Germinal center (tissue), 1 donor: ENCODE results near the gene KRT8.
"Not testable (repeated sequence)": the region's sequence is repeated elsewhere in the genome, so short reads cannot be mapped to it uniquely, and the experiment has no call there.

ENCODE experiments used
- DNase-seq: peaks from one replicate; pipeline ENCODE4 v3.0.0; 2012; ENCODE audit warnings: mixed read lengths, low spot score

The KRT8 gene

DNA sequence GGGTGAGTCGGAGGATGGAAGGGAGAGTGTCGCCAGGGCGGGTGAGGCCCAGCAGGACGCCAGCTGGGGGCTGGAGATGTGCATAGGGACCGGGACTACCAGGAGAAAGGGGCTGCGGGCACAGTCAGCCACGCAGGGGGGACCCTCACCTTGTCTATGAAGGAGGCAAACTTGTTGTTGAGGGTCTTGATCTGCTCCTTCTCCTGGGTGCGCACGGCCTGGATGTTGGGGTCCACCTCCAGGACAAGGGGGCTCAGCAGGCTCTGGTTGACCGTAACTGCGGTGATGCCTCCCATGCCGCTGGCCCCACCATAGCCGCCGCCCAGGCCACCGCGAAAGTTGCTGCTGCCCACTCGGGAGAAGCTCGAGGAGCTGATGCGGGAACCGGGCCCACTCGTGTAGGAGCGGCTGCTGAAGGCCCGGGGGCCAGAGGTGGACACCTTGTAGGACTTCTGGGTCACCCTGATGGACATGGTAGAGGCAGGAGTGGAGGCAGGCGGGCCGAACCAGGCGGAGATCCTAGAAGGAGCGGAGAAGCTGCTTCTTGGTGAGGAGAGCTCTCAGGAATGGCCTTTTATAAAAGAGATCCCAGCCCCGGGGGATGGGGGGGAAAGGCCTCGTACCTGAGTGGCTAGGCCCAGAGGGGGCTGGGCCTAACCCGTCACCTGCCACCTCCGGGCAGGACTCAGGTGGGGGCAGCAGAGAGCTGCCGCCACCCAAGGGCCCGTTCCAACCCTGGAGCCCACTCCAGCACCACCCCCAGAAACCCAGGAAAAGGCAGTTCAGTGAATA, at the start of gene KRT8:
Gene KRT8, minus strand, starts transcription at position 568 of the 792 bp plus-strand sequence. Its CDS starts 95 bp downstream, at position 473.
- not testable (repeated sequence) for DNase-seq

DNA sequence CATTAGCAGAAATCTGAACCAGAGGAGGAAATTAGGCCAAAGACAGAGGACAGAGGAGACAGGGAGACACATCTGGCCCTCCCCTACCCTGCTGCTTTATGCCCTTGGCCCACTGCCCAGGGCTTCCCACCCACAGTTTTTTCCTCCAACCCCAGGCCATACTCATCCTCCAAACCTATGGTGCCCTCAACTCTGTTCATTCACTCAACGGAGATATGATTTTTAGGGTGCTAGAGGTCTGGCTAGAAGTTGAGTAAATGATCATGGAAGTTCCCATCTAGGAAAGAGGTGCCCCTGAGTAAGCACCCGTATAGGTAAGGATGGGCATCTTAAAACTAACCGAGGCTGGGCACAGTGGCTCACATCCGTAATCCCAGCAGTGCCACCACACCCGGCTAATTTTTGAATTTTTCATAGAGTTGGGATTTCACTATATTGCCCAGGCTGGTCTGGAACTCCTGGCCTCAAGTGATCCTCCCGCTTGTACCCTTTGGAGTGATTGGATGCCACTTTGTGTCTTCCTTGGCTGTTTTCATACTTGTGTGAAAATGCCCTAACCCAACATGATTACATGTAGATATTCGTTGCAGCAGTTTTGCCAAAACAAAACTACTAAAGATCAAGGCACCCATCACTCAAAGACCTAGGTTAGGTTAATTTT, 48.4 kb upstream of the KRT8 start:
- no peak for DNase-seq

DNA sequence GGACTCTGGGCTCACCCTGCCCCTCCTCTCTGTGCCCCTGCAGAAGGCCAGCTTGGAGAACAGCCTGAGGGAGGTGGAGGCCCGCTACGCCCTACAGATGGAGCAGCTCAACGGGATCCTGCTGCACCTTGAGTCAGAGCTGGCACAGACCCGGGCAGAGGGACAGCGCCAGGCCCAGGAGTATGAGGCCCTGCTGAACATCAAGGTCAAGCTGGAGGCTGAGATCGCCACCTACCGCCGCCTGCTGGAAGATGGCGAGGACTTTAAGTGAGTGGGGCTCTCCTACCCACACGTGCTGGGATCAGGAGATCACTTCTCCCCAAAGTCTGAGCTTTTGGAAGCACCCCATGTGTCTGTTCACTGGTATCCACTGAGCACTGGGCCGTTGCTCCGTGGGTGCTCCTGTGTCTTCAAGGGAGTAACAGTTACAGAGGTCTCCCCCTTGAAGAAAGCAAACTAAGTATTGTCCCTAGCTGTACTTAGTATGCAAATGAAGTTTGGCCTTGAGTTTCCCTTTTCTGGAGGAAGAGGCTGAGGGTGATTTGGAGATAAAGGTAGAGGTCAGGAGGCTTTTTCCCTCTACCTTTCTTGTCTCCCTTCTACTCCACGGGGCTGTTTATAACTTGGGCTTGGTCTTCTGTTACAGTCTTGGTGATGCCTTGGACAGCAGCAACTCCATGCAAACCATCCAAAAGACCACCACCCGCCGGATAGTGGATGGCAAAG, 47.4 kb upstream of the KRT8 start:
- DNase-seq = peak; percentile 18

DNA sequence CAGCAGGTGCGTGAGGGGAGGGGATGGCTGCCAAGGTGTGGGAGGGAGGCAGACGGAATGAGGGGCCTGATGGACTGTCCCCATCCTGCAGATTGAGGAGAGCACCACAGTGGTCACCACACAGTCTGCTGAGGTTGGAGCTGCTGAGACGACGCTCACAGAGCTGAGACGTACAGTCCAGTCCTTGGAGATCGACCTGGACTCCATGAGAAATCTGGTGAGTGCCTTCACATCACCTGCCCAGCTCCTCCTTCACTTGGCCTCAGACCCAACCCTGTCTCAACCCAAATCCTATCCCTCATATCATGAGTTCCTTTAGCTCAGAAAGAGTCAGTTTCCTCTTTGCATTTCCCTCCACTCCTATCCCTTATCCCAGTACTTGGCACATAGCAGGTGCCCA, 46.8 kb upstream of the KRT8 start:
- no peak for DNase-seq

DNA sequence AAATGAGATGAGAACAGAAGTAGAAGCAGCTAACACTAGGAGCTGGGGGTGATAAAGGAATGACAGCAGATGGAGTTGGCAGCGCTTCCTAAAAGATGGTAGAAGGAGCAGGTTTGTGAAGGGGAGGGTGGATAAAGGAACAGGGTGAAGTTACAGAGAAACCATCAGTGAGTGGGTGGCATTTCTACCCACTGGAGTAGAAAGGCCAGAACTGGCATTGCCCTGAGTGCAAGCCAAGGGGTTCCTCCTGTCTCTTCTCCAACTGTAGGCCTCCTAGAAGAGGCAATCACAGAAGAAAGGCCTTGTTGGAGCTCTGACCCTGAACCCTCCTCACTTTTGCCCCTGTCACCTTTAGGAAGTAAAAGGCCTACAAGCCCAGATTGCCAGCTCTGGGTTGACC, 46.2 kb upstream of the KRT8 start:
- DNase-seq = no peak

DNA sequence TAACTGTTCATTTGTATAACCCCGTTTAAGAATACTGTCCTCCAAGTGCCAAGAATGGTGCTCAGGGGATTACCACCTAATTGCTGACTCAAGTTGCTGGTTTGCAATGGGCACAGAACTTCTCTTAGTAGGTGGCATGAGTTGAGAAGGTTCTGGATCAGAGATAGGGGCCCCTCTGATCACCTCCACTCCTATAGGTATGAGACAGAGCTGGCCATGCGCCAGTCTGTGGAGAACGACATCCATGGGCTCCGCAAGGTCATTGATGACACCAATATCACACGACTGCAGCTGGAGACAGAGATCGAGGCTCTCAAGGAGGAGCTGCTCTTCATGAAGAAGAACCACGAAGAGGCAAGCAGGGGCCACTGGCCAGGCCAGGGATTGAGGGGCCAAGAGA, 45.7 kb upstream of the KRT8 start:
- DNase-seq = no peak

DNA sequence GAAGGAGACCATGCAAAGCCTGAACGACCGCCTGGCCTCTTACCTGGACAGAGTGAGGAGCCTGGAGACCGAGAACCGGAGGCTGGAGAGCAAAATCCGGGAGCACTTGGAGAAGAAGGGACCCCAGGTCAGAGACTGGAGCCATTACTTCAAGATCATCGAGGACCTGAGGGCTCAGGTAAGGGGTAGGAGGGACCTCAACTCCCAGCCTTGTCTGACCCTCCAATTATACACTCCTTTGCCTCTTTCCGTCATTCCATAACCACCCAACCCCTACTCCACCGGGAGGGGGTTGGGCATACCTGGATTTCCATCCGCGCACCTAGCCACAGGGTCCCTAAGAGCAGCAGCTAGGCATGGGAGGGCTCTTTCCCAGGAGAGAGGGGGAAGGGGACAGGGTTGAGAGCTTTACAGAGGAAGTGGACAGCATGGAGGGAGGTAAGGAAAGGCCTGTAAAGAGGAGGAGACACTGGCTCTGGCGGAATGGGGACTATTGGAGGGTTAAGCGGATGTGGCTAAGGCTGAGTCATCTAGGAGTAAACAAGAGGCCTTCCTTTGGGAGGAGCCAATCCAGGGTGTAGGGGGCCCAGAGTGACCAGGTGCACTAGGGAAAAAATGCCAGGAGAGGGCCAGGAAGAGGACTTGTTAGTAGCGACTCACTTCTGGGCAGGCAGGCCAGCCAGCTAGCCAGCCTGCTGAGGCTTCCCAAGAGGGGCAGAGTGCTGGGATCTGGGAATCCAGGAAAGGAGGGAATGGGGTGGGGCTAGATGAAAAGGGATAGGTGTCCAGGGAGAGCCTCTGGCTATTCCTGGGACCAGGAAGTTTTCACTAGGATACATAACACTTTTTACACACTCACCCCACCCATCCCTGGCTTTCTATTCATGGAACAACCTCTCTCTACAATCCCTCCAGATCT, 44.8 kb upstream of the KRT8 start:
- no peak for DNase-seq

DNA sequence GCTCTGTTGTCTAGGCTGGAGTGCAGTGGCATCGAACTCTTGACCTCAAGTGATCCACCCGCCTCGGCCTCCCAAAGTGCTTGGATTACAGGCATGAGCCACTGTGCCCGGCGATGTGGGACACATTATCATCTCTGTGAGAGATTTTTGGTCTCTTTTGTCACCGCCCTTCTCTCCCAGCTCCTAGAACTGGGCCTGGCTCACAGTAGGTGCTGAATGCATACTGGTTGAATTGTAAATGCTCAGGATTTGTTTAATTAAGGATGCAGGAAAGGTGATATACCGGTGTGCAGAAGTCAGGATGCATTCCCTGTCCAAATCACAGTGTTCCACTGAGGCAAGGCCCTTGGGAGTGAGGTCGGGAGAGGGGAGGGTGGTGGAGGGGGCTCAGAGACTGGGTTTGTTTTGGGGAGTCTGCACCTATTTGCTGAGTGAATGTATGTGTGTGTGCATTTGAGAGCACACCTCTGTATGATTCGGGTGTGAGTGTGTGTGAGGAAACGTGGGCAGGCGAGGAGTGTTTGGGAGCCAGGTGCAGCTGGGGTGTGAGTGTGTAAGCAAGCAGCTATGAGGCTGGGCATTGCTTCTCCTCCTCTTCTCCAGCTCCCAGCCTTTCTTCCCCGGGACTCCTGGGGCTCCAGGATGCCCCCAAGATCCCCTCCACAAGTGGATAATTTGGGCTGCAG, 43.0 kb upstream of the KRT8 start:
- DNase-seq = no peak

DNA sequence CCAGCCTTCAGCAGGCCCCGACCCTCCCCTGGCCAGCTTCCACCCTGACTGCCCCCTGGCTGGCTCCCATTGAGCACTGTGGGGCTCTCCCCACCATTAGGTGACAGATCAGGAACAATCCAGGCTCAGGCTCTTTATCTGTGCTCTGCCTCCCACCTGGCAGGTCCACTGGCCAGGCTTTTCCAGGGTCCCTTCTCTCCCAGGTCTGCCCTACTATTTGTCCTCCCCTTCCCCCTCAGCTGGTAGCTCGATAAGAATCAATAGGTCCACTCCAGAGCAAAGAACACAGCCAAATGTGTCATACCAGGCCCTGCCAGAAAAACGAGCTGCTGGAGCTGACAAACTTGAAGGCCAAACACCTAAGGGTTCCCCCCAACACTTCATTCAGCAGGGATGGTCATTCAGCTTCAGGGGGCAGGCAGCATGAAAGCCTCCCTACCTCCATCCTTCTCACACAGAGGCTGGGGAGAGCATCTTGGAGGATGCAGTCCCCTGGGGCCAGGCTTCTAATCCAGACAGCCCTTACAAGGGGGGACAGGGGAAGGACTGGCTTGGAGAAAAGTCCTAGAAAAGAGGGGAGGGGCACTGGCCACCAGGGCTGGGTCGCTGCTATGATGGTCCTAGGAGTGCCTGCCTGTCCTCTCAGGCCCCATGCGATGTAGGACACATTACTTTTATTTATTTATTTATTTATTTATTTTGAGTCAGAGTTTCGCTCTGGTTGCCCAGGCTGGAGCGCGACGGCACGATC, 42.1 kb upstream of the KRT8 start:
- DNase-seq = no peak

DNA sequence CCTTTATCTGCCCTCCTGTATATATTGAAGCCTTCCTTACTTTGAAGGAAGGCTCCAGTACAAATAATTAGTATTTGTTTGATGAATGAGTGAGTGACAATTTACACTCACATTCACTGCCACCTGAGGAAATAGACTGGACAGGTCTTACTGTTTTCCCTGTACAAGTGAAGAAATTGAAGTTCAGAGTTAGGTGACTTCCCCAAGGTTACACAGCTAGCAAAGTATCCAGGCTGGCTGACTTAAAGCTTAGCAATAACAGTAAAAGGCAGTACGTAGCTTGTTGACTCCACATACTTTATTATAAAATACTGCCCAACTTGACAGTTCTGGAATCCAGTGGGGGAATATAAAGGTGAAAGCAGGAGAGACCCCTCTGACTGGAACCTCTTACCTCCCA, 41.5 kb upstream of the KRT8 start:
- DNase-seq = no peak

DNA sequence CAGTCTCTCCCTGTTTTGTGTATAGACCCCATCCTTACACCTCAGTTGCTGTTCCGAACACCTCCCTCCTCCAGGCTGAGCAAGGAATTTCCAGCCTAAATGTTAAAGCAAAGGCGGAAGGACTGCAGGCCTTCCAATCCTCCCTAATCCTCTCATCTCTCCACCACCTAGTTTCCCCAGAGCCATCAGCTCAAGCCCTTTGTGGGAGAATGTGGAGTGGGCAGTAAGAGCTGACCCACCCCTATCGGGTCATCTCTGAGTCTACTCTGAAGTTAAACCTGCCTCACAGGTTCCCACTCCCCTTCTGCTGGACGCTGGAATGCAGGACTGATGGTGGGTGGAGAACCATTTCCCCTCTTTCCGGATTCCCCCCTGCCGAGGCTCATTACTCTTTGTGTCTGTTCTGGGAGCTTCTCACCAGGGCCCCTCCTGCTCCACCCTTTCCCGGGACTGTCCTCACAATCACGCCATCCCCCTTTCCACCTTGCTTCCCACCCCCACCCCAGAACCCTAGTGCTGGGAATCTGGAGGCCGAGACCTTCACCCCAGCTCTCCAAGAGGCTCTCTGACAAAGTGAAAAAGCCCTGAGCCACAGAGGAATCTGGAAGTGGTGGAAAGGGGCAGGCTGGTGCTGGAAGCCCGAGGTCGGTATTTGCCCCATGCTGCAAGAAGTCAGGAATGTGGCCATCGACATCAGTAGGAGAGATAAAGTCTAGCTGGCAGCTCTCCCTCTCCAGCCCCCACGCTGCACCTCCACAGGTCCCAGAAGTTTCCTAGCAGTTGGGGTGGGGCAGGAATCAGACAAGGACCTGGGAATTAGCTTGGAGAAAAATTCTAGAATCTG, 40.7 kb upstream of the KRT8 start:
- no peak for DNase-seq

DNA sequence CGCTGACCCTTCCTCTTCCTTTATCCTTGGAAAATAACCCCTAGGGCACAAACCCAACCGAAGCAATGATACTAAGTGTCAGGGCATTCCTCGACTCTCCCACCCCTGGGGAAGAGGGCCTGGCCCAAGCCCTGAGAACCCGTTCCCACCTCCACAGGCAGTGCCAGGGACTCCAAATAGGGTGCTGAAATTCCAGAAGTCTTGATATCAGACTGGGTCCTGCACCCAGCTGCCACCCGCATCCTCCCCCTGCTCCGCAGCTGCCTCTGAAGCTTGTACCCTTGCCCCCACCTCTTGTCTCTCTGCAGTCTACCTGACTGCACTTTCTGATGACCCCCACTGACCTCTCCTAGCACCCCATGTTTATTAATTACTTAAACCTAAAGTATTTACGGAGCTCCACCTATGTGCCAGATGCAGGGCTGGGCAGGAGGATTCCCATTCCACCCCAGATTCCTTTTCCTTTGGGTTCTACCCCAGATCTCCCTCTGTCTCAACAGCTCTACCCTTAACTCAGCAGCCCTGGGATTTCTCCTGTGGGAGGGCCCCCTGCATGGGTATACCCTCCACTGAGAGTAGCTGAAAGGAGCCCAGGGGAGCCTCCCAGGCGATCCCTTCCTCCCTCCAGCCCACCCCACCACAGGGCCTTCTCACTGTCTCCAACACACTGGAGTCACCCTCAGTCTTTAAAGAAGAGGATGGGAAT, 40.0 kb upstream of the KRT8 start:
- no peak for DNase-seq

DNA sequence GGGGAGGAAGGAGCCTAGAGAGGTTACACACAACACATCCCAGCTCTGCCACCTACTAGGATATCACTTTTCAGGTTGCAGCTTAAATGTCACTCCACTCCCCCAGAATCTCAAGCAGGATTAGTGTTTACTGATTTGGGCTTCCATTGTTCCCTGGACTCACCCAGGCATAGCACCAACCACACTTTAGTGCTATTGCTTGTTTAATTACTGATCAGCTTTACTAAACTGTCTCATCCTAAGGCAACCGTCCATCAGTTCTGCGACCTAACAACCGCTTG, 38.0 kb upstream of the KRT8 start:
- no peak for DNase-seq

DNA sequence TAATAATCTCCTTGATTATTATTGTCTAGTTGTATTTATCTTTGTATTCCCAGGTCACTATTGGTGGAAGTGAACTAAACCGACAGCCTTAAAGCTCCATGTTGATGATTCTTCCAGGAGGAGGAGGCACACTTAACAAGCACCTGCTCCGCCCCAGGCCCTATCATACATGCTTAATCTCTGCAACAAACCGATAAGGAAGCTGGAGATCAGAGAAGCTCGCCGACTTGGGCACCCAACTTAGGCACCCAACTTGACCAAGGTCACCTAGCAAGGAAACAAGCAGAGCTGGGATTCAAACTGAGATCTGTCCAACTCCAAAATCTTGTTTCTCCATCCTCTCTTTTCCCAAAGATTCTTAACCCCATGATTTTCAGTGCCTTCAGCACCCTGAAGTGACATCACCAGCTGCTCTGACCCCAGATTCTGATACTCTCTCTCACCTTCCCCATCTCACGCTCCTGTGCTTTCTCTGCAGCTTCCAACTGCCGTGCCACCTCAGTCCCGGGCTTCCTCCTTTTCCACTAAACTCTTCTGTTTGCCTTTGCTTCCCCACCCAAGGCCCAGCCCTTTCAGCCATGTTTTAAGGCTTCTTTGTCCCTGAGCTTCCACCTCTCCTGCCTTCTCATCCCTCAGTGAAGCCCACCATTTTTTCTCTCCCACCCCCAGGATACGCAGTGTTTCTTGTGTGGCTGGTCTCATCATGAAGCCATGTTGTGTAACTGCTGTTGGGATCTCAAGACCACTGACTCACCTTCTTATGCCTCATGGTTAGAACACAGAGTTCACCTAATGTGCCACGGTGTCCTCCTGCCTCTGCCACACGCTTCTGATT, 37.4 kb upstream of the KRT8 start:
- DNase-seq = no peak

DNA sequence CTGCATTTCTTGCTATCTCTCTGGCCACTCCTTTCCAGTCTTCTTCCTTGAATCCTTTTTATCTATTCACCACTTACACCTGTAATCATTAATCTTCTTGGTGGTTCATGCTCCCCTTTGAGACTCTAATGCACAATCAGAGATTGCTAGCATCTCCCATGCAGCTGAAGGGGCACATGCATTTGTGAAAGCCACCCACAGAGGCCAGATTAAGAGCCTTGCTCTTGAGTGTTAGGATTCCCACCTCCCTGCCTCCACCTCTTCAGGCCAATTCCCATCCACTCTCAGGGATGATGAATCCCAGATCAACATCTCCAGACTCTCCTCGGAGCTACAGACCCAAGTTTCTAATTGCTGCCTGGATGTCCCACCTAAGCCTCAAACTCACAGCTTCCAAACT, 24.7 kb upstream of the KRT8 start:
- no peak for DNase-seq

DNA sequence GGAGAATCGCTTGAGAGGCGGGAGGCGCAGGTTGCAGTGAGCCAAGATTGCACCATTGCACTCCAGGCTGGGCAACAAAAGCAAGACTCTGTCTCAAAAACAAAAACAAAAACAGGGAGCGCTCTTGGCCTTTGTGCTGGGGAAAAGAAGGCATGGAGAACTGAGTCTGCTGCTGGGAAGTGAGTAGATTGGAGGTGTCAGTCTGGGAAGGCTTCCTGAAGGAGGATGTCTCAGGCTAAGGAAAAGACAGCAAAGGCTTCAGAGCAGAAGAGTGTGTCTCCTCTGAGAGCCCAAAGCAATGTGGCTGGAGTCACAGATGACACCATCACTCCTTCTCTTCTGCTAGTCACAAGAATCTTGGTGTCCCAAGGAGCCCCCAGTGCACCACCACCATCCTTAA, 23.1 kb upstream of the KRT8 start:
- no peak for DNase-seq

DNA sequence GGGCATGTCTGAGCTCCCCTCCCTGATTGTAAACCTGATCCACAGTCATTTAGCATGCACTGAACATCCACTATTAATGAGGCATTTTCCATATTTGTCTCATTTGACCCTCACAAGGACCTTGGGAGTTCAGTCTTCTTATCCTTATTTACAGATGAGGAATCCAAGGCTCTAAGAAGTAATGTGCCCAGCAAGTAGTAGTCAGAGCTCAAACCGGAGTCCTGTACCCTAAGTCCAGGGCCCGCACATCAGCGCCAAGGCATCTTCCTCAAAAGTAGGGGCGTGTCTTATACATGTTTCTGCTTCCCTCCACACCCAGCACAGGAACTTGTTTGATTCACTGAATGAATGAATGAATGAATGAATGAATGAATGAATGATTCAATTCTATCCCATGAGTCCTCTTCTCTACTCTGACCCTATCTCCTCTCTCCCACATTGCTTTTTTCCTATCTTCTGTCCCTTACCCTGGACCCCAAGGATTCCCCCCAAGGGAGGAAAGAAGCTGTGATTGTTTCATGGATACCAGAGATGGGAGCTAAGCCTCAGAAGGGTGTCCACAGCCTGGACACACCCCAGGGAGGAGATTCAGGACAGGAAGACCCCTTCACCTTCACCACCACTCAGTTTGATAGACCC, 21.8 kb upstream of the KRT8 start:
- no peak for DNase-seq
